ENCODE data around the gene KHDC1L. TPM values are rescaled to one million over a fixed set of nuclear protein-coding genes. Genes with fewer than 3 reads are reported as not detected.

The KHDC1L gene
- total RNA-seq, 4 donors from 2014 or later: 0.83 TPM; not detected in 3

DNA sequence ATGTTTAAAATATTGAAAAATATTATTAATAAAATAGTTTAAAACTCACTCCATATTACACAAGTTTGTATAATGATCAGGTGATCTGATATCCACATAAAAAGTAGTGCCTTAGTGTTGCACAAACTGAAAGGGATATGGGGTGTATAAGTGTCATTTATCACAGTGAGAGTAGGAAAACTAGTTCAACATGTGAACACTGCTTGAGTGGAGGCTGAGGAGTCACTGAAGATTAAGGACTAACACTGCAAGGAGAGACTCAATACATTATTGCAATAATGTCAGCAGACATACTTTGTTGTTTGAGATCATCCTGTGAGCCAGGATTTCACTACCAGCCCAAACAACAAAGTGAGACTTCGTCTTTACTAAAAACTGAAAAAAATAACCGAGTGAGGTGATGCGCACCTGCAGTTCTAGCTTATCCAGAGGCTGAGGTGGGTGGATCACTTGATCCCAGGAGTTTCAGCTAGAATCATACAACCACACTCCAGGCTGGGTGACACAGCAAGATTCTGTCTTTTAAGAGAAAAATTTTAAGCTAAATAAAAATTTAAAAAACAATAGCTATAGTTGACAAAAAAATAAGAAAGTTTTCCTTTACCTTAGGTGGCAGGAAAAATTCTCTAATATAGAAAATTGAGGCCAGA lies 2.4 kb upstream of the KHDC1L start:
- no peaks in the 10 kb centered on the region for H3K4me1 ChIP-seq
- intact Hi-C loops (cut with DNase I; ENCODE audit: low total_unique reads): no loop called here
- DNase-seq: no peak
- TF ChIP-seq POLR2A (IDR thresholded peaks at IDR 0.05): no peak
- no peak for TF ChIP-seq CTCF (IDR thresholded peaks at IDR 0.05)
- no peaks in the 10 kb centered on the region for H3K9me3 ChIP-seq
- H3K4me3 ChIP-seq: no peak overlapping the region
- no peak overlapping the region for H3K27ac ChIP-seq
- no peaks in the 10 kb centered on the region for H3K27me3 ChIP-seq
- no peaks in the 10 kb centered on the region for H3K36me3 ChIP-seq

DNA sequence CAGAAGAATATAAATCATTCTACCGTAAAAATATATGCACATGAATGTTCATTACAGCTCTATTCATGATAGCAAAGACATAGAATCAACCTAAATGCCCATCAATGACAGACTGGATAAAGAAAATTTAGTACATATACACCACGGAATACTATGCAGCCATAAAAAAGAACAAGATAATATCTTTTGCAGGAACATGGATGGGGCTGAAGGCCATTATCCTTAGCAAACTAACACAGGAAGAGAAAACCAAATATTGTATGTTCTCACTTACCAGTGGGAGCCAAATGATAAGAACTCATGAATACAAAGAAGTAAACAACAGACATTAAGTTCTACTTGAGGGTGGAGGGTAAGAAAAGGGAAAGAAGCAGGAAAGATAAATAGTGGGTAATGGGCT lies 8.4 kb downstream of the KHDC1L start:
- H3K4me1 ChIP-seq: no peaks in the 10 kb centered on the region
- no peak for TF ChIP-seq POLR2A (IDR thresholded peaks at IDR 0.05)
- no peak for TF ChIP-seq CTCF (IDR thresholded peaks at IDR 0.05)
- DNase-seq: no peak
- H3K4me3 ChIP-seq: no peak overlapping the region
- H3K36me3 ChIP-seq: no peaks in the 10 kb centered on the region
- H3K27me3 ChIP-seq: no peaks in the 10 kb centered on the region
- H3K9me3 ChIP-seq: no peaks in the 10 kb centered on the region
- intact Hi-C loops (cut with DNase I; ENCODE audit: low total_unique reads): no loop called here
- H3K27ac ChIP-seq: no peak overlapping the region

DNA sequence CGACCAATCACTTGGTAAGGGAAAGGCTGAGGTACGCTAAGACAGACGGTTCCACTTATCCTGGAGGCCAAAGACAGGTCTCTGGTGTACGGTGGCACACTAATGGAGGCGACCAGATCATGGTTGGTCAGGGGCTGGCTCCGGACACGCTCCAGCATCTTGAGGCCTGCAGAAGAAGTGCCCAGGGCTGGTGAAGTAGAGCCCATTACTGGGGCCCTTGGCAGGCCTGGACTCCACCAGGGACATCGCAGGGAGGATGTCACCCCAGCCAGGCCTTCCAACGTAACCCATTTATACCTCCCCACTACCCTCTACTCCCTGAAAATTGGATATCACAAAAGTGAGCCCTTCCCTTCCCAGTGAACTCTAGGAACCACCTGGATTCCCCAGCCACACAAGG lies 16.2 kb downstream of the KHDC1L start:
- no peaks in the 10 kb centered on the region for H3K4me1 ChIP-seq
- TF ChIP-seq POLR2A (IDR thresholded peaks at IDR 0.05) (no peak), CTCF (IDR thresholded peaks at IDR 0.05) (no peak)
- intact Hi-C loops (cut with DNase I; ENCODE audit: low total_unique reads): no loop called here
- no peak overlapping the region for H3K4me3 ChIP-seq
- no peak overlapping the region for H3K27ac ChIP-seq
- DNase-seq: no peak
- H3K9me3 ChIP-seq: no peaks in the 10 kb centered on the region
- H3K36me3 ChIP-seq: no peaks in the 10 kb centered on the region
- no peaks in the 10 kb centered on the region for H3K27me3 ChIP-seq

DNA sequence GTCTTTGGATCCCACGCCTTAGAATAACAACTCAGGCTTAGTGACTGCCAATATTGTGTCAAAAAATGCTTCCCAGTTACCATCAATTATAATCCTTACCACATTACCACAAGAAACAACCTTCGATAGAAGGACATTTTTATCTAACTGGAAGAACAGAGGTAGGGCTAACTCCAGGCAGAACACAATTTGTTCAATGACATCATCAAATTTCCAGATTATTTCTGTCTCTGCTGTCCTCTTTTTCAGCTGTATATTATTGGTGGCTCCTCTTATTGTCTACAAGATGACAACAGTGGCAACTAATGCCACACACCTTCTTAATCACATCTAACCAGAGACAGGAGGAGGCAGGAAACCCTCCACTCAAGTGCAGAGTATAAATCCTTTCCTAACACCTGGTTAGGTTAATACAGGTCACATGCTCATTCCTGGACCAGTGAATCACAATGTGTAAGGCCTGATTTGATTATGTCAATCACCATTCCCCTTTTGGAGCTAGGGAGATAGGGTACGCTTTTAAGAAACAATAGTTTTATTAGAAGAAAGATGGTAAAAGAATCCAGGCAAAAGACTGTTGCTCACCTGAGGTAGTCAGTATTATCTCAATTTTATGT lies 18.0 kb downstream of the KHDC1L start:
- no peak for TF ChIP-seq CTCF (IDR thresholded peaks at IDR 0.05)
- TF ChIP-seq POLR2A (IDR thresholded peaks at IDR 0.05): no peak
- intact Hi-C loops (cut with DNase I; ENCODE audit: low total_unique reads): no loop called here
- H3K27ac ChIP-seq: no peak overlapping the region
- H3K27me3 ChIP-seq: no peaks in the 10 kb centered on the region
- H3K4me3 ChIP-seq: no peak overlapping the region
- no peak for DNase-seq
- H3K36me3 ChIP-seq: no peaks in the 10 kb centered on the region
- H3K9me3 ChIP-seq: no peaks in the 10 kb centered on the region
- no peaks in the 10 kb centered on the region for H3K4me1 ChIP-seq

- intact Hi-C loops (cut with DNase I; ENCODE audit: low total_unique reads): no loop called here
- TF ChIP-seq POLR2A (IDR thresholded peaks at IDR 0.05) (no peak), CTCF (IDR thresholded peaks at IDR 0.05) (no peak)
- DNase-seq: no peak
- H3K27ac ChIP-seq: no peak overlapping the region
- no peaks in the 10 kb centered on the region for H3K36me3 ChIP-seq
- no peaks in the 10 kb centered on the region for H3K9me3 ChIP-seq
- no peak overlapping the region for H3K4me3 ChIP-seq
- no peaks in the 10 kb centered on the region for H3K4me1 ChIP-seq
- H3K27me3 ChIP-seq: no peaks in the 10 kb centered on the region
Observed at GRCh38 chr6:73204252-73204651, 21.0 kb downstream of the KHDC1L start.

Measured in uterus (tissue), 4 donors.